GM20000 (cell line): Measurements from ENCODE around the gene GTF2F1.

Experiments used
- DNase-seq: peaks from one replicate; pipeline ENCODE4 v3.0.0; 2012; ENCODE audit warnings: low spot score
- TF ChIP-seq, protein P1 (sequence below): IDR thresholded peaks from 2 replicates; pipeline ENCODE4 v1.5.1; 2012; ENCODE audit warnings: mild to moderate bottlenecking, control low read depth; ENCODE audit errors: extremely low read depth, missing control alignments

GTF2F1 gene

DNA sequence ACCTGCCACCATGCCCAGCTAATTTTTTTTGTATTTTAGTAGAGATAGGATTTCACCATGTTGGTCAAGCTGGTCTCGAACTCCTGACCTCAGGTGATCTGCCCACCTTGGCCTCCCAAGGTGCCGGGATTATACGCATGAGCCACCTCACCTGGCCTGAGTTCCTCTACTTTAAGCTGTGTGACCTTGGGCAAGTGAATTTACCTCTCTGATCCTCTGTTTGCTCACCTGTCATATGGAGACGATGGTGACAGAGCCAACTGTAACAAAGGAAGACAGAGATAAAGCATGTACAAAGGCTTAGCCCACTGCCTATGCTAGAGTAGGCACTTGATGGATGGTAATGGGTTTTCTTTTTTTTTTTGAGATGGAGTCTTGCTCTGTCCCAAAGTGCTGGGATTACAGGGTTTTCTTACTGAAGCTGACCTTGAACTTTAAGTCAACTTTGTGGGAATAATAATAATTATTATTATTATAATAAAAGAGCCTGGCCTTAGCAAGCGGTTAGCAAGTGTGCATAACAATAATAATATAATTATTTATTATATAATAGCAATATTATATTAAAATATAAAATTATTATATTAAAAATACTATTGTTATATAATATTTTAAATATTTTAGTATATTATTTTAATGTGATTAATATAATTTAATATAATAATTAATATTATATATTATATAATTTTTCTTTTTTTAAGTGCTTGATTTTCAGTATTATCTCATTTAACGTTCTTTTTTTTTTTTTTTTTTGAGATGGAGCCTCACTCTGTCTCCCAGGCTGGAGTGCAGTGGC lies 58.3 kb downstream of the GTF2F1 start:
- DNase-seq: no peak
- TF ChIP-seq, protein P1, sequence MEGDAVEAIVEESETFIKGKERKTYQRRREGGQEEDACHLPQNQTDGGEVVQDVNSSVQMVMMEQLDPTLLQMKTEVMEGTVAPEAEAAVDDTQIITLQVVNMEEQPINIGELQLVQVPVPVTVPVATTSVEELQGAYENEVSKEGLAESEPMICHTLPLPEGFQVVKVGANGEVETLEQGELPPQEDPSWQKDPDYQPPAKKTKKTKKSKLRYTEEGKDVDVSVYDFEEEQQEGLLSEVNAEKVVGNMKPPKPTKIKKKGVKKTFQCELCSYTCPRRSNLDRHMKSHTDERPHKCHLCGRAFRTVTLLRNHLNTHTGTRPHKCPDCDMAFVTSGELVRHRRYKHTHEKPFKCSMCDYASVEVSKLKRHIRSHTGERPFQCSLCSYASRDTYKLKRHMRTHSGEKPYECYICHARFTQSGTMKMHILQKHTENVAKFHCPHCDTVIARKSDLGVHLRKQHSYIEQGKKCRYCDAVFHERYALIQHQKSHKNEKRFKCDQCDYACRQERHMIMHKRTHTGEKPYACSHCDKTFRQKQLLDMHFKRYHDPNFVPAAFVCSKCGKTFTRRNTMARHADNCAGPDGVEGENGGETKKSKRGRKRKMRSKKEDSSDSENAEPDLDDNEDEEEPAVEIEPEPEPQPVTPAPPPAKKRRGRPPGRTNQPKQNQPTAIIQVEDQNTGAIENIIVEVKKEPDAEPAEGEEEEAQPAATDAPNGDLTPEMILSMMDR: no peak

DNA sequence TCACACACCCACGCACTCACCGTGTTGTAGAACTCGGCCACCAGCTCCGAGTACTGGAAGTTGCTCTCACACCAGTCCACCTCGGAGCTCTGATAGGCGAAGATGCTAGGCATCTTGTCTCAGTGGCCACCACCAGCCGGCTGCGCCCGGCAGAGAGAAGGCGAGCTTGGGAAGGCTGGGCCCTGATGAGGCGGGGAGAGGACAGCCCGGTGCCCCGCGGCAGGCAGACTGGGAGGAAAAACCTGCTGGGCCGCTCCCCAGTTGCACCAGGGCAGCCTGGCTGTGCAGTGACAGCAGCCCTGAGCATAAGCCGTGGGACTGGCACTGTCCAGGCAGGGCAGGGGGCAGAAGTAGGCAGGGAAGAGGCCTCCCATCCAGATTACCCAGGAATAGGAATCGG lies 59.5 kb downstream of the GTF2F1 start, which contains the start of gene ACER1:
TSS of gene ACER1 (minus strand) at position 174 of the 400 bp plus-strand sequence. CDS start at position 113, 61 bp downstream.
- DNase-seq: no peak
- TF ChIP-seq, protein P1: no peak
